WTC11 (cell line): ENCODE data around the gene ZNF506. TPM values are rescaled to one million over a fixed set of nuclear protein-coding genes. Genes with fewer than 3 reads are reported as not detected.

Experiments
- ATAC-seq: fragments of 200-7000 bp; cut with Tn5 transposase; 2 replicates; pipeline ENCODE4 v1.10.0; 2021; ENCODE audit warnings: mild to moderate bottlenecking, moderate library complexity
- CTCF ChIA-PET: fragments of 300-600 bp; sonication (Branson Sonifier 250); formaldehyde crosslinking; loops from one replicate; lab custom pipeline; 2021; ENCODE audit warnings: antibody characterized with exemption; lab: Charles Lee
- POLR2A ChIA-PET: fragments of 350-600 bp; sonication (Branson Sonifier 250); formaldehyde crosslinking; loops from one replicate; lab custom pipeline; 2021; ENCODE audit warnings: antibody characterized with exemption; lab: Charles Lee
- DNase-seq: peaks from one replicate; pipeline ENCODE4 v3.0.0; 2021; ENCODE audit warnings: low spot score
- H3K27ac Mint-ChIP-seq: 2 replicates; pipeline ENCODE4 v1.8.0; 2021; ENCODE audit warnings: mixed read lengths
- H3K27me3 Mint-ChIP-seq: 2 replicates; pipeline ENCODE4 v1.8.0; 2021; ENCODE audit warnings: low read depth, mild to moderate bottlenecking, moderate library complexity, mixed read lengths
- H3K36me3 Mint-ChIP-seq: 2 replicates; pipeline ENCODE4 v1.8.0; 2021; ENCODE audit warnings: mixed read lengths
- H3K4me1 Mint-ChIP-seq: 2 replicates; pipeline ENCODE4 v1.8.0; 2022; ENCODE audit warnings: mixed read lengths
- H3K4me3 Mint-ChIP-seq: 2 replicates; pipeline ENCODE4 v1.8.0; 2021; ENCODE audit warnings: mild to moderate bottlenecking, moderate library complexity, mixed read lengths
- H3K9me3 Mint-ChIP-seq: 2 replicates; pipeline ENCODE4 v1.8.0; 2021; ENCODE audit warnings: mixed read lengths
- AFF4 ChIP-seq: sonication (generic); formaldehyde crosslinking; IDR thresholded peaks from 2 replicates; pipeline ENCODE4 v1.8.1; 2023; ENCODE audit warnings: mild to moderate bottlenecking, missing genetic modification reagents, borderline replicate concordance
- AR ChIP-seq: fragments of 250-450 bp; sonication (Bioruptor Pico); IDR thresholded peaks from 2 replicates; pipeline ENCODE4 v1.9.0; 2021; ENCODE audit warnings: mild to moderate bottlenecking
- ATF6 ChIP-seq: sonication (generic); formaldehyde crosslinking; IDR thresholded peaks from 2 replicates; pipeline ENCODE4 v1.8.1; 2023; ENCODE audit warnings: mild to moderate bottlenecking, missing genetic modification reagents
- CREB1 ChIP-seq: sonication (generic); formaldehyde crosslinking; IDR thresholded peaks from 2 replicates; pipeline ENCODE4 v1.8.0; 2023; ENCODE audit warnings: mild to moderate bottlenecking, missing genetic modification reagents
- ERG ChIP-seq: fragments of 250-450 bp; sonication (Bioruptor Pico); IDR thresholded peaks from 2 replicates; pipeline ENCODE4 v1.8.0; 2021; ENCODE audit warnings: mild to moderate bottlenecking
- FOXJ3 ChIP-seq: sonication (generic); formaldehyde crosslinking; IDR thresholded peaks from 2 replicates; pipeline ENCODE4 v1.9.0; 2021; ENCODE audit warnings: missing genetic modification reagents, mild to moderate bottlenecking, borderline replicate concordance
- GTF2I ChIP-seq: fragments of 250-450 bp; sonication (Bioruptor Pico); conservative IDR thresholded peaks from 2 replicates; pipeline ENCODE4 v1.4.0; 2021; ENCODE audit warnings: mild to moderate bottlenecking
- HMGA2 ChIP-seq: fragments of 250-450 bp; sonication (Bioruptor Pico); IDR thresholded peaks from 2 replicates; pipeline ENCODE4 v1.4.0; 2021; ENCODE audit warnings: mild to moderate bottlenecking, moderate library complexity
- MLX ChIP-seq: sonication (generic); formaldehyde crosslinking; IDR thresholded peaks from 2 replicates; pipeline ENCODE4 v1.8.1; 2023; ENCODE audit warnings: mild to moderate bottlenecking, missing genetic modification reagents, moderate library complexity
- NFYB ChIP-seq: sonication (generic); formaldehyde crosslinking; conservative IDR thresholded peaks from 2 replicates; pipeline ENCODE4 v1.8.0; 2022; ENCODE audit warnings: low read depth, missing genetic modification reagents
- NR1H2 ChIP-seq: sonication (generic); formaldehyde crosslinking; IDR thresholded peaks from 2 replicates; pipeline ENCODE4 v1.9.0; 2021; ENCODE audit warnings: mild to moderate bottlenecking, moderate library complexity, missing genetic modification reagents
- STAT6 ChIP-seq: sonication (generic); formaldehyde crosslinking; conservative IDR thresholded peaks from 2 replicates; pipeline ENCODE4 v1.8.1; 2023; ENCODE audit warnings: mild to moderate bottlenecking, low read depth, missing genetic modification reagents, moderate library complexity
- TP53 ChIP-seq: sonication (generic); formaldehyde crosslinking; IDR thresholded peaks from 2 replicates; pipeline ENCODE4 v1.8.1; 2023; ENCODE audit warnings: mild to moderate bottlenecking, missing genetic modification reagents
- USF1 ChIP-seq: sonication (generic); formaldehyde crosslinking; IDR thresholded peaks from 2 replicates; pipeline ENCODE4 v1.8.0; 2022; ENCODE audit warnings: mild to moderate bottlenecking, missing genetic modification reagents
- USF2 ChIP-seq: sonication (generic); formaldehyde crosslinking; IDR thresholded peaks from 2 replicates; pipeline ENCODE4 v1.8.1; 2023; ENCODE audit warnings: mild to moderate bottlenecking, missing genetic modification reagents, moderate library complexity
- ZNF219 ChIP-seq: sonication (generic); formaldehyde crosslinking; IDR thresholded peaks from 2 replicates; pipeline ENCODE4 v1.8.0; 2023; ENCODE audit warnings: missing genetic modification reagents, mild to moderate bottlenecking, borderline replicate concordance
- ZNF532 ChIP-seq: fragments of 250-450 bp; sonication (Bioruptor Pico); IDR thresholded peaks from 2 replicates; pipeline ENCODE4 v1.9.0; 2021; ENCODE audit warnings: mild to moderate bottlenecking, borderline replicate concordance
- total RNA-seq: library from RNA; stranded (reverse); gene quantifications from 3 replicates; pipeline ENCODE4 v1.2.3, GENCODE V29; 2021

Gene ZNF506
- total RNA-seq, 1 experiment from 2014 or later: 20.8 TPM

GRCh38 chr19:19777692-19778091 lies 43.9 kb downstream of the ZNF506 start:
- Mint-ChIP-seq H3K4me1 (peaks cover 19% of the 10 kb centered on the region), H3K36me3 (peaks cover 15% of the 10 kb centered on the region), H3K9me3 (no peaks in the 10 kb centered on the region), H3K27me3 (no peaks in the 10 kb centered on the region), H3K27ac (no peak overlapping the region), H3K4me3 (peak overlapping the region; percentile 98)
- CTCF ChIA-PET: interaction anchor here (0.6 kb wide), 1 partner anchor 45 kb away, joined by 3 read pairs; the partner anchor contains the start of gene ZNF14
- DNase-seq (no peak), ATAC-seq (no peak)
- TF ChIP-seq CREB1 (no peak), AFF4 (CRISPR knock-in tag) (no peak), ERG (CRISPR knock-in tag) (no peak), TP53 (CRISPR knock-in tag) (no peak), ZNF532 (CRISPR knock-in tag) (no peak), USF1 (CRISPR knock-in tag) (no peak), ZNF219 (no peak), GTF2I (CRISPR knock-in tag) (no peak), AR (no peak), STAT6 (CRISPR knock-in tag) (no peak), MLX (CRISPR knock-in tag) (no peak), ATF6 (CRISPR knock-in tag) (no peak), USF2 (CRISPR knock-in tag) (no peak), NFYB (CRISPR knock-in tag) (no peak), NR1H2 (no peak), HMGA2 (CRISPR knock-in tag) (no peak), FOXJ3 (CRISPR knock-in tag) (no peak)
- POLR2A ChIA-PET: interaction anchor here (2.5 kb wide), 1 partner anchor 123 kb away, joined by 17 read pairs; the partner anchor contains the start of gene ZNF93
